Smooth muscle cell (in vitro differentiated cells): Measurements from ENCODE around the gene DEFB114. TPM values are rescaled to one million over a fixed set of nuclear protein-coding genes. Genes with fewer than 3 reads are reported as not detected.

Source experiments
- DNase-seq: peaks from one replicate; lab custom pipeline; 2025; ENCODE audit not compliant: unreplicated experiment; lab: John Stamatoyannopoulos, UW
- H2AFZ ChIP-seq: fragments of 200-600 bp; sonication (generic); 2 replicates; pipeline ENCODE4 v1.6.0; 2016; ENCODE audit warnings: antibody characterized with exemption, low read depth, mild to moderate bottlenecking
- H3F3A ChIP-seq: fragments of 200-600 bp; sonication (generic); 2 replicates; pipeline ENCODE4 v1.6.0; 2017; ENCODE audit warnings: antibody characterized with exemption, low read depth
- H3K27ac ChIP-seq: fragments of 200-600 bp; sonication (generic); 2 replicates; pipeline ENCODE4 v1.5.1; 2016; ENCODE audit warnings: low read depth, mild to moderate bottlenecking
- H3K27me3 ChIP-seq: fragments of 200-600 bp; sonication (generic); 2 replicates; pipeline ENCODE4 v1.6.1; 2016; ENCODE audit warnings: low read depth, mild to moderate bottlenecking
- H3K36me3 ChIP-seq: fragments of 200-600 bp; sonication (generic); 2 replicates; pipeline ENCODE4 v1.5.1; 2016; ENCODE audit warnings: low read depth
- H3K4me1 ChIP-seq: fragments of 200-600 bp; sonication (generic); 2 replicates; pipeline ENCODE4 v1.5.1; 2016; ENCODE audit warnings: low read depth
- H3K4me2 ChIP-seq: fragments of 200-600 bp; sonication (generic); 2 replicates; pipeline ENCODE4 v1.6.0; 2016; ENCODE audit warnings: mild to moderate bottlenecking
- H3K4me3 ChIP-seq: fragments of 200-600 bp; sonication (generic); 2 replicates; pipeline ENCODE4 v1.5.1; 2016; ENCODE audit warnings: mild to moderate bottlenecking
- H3K79me2 ChIP-seq: fragments of 200-600 bp; sonication (generic); 2 replicates; pipeline ENCODE4 v1.6.0; 2016; ENCODE audit warnings: low read depth, mild to moderate bottlenecking
- H3K9ac ChIP-seq: fragments of 200-600 bp; sonication (generic); 2 replicates; pipeline ENCODE4 v1.6.0; 2016; ENCODE audit warnings: low read depth
- H3K9me3 ChIP-seq: fragments of 200-600 bp; sonication (generic); replicated peaks from 2 replicates; pipeline ENCODE4 v1.5.1; 2016; ENCODE audit warnings: low read depth
- H4K20me1 ChIP-seq: fragments of 200-600 bp; sonication (generic); 2 replicates; pipeline ENCODE4 v1.6.0; 2016; ENCODE audit warnings: low read depth
- CTCF ChIP-seq: fragments of 200-600 bp; sonication (generic); IDR thresholded peaks from 2 replicates; pipeline ENCODE4 v1.5.1; 2017; ENCODE audit warnings: borderline replicate concordance, mild to moderate bottlenecking, antibody characterized with exemption; ENCODE audit not compliant: insufficient read depth, poor library complexity, severe bottlenecking
- WGBS: methylation state at CpG from one replicate; pipeline ENCODE4 v1.1.7; 2016; ENCODE audit warnings: low lambda C conversion rate; 5-methylcytosine and 5-hydroxymethylcytosine counted together
- polyA plus RNA-seq: library from polyadenylated mRNA; unstranded; fragments of >200 nt; fragmentation: Nextera tagmentation; extraction: Ambion mirVana; gene quantifications from 2 replicates; pipeline ENCODE4 v1.2.1, GENCODE V29; 2016
- total RNA-seq: library from RNA; depleted of rRNA; stranded (reverse); fragments of >200 nt; gene quantifications from 2 replicates; pipeline ENCODE4 v1.2.3, GENCODE V29; 2014

DEFB114 gene
- total and polyA plus RNA-seq, 2 experiments from 2014 or later = not detected

GRCh38 chr6:49918787-49919186 is 45.2 kb downstream of the DEFB114 start:
- no peak for DNase-seq
- Histone ChIP-seq H3K79me2 (no peaks in the 10 kb centered on the region), H2AFZ (no peak overlapping the region), H3K9me3 (no peaks in the 10 kb centered on the region), H3K27ac (no peak overlapping the region), H4K20me1 (no peaks in the 10 kb centered on the region), H3K27me3 (no peaks in the 10 kb centered on the region), H3K4me3 (no peak overlapping the region), H3K36me3 (no peaks in the 10 kb centered on the region), H3F3A (no peaks in the 10 kb centered on the region), H3K4me1 (peaks cover 6% of the 10 kb centered on the region), H3K4me2 (no peak overlapping the region), H3K9ac (no peak overlapping the region)
- TF ChIP-seq CTCF = no peak
- 46% methylated on average over 2 of the region's 2 CpGs for WGBS

GRCh38 chr6:49915035-49915434 is 48.9 kb downstream of the DEFB114 start:
- Histone ChIP-seq H3F3A (no peaks in the 10 kb centered on the region), H3K4me3 (no peak overlapping the region), H3K79me2 (no peaks in the 10 kb centered on the region), H3K27ac (no peak overlapping the region), H2AFZ (peak overlapping the region; percentile 64), H3K9ac (no peak overlapping the region), H3K4me1 (peaks cover 6% of the 10 kb centered on the region), H4K20me1 (no peaks in the 10 kb centered on the region), H3K27me3 (no peaks in the 10 kb centered on the region), H3K36me3 (no peaks in the 10 kb centered on the region), H3K9me3 (no peaks in the 10 kb centered on the region), H3K4me2 (no peak overlapping the region)
- WGBS = 9% methylated on average over 3 of the region's 3 CpGs
- TF ChIP-seq CTCF = no peak
- no peak for DNase-seq

- H2AFZ ChIP-seq = no peak overlapping the region
- no peak overlapping the region for H3K4me3 ChIP-seq
- H3K27me3 ChIP-seq = no peaks in the 10 kb centered on the region
- H3K9ac ChIP-seq = no peak overlapping the region
- no peak for DNase-seq
- no peaks in the 10 kb centered on the region for H3F3A ChIP-seq
- no peaks in the 10 kb centered on the region for H3K79me2 ChIP-seq
- WGBS = 67% methylated on average over 6 of the region's 6 CpGs
- no peaks in the 10 kb centered on the region for H4K20me1 ChIP-seq
- no peaks in the 10 kb centered on the region for H3K9me3 ChIP-seq
- TF ChIP-seq CTCF = no peak
- H3K27ac ChIP-seq = no peak overlapping the region
- no peaks in the 10 kb centered on the region for H3K4me1 ChIP-seq
- H3K36me3 ChIP-seq = no peaks in the 10 kb centered on the region
- H3K4me2 ChIP-seq = no peak overlapping the region
Observed at GRCh38 chr6:49913636-49914375, 50.2 kb downstream of the DEFB114 start.

- no peaks in the 10 kb centered on the region for H3K27me3 ChIP-seq
- no peak overlapping the region for H3K9ac ChIP-seq
- no peak for TF ChIP-seq CTCF
- H3K4me1 ChIP-seq = no peaks in the 10 kb centered on the region
- H3F3A ChIP-seq = no peaks in the 10 kb centered on the region
- no peak for DNase-seq
- H3K4me3 ChIP-seq = no peak overlapping the region
- H3K9me3 ChIP-seq = no peaks in the 10 kb centered on the region
- no peak overlapping the region for H2AFZ ChIP-seq
- H4K20me1 ChIP-seq = no peaks in the 10 kb centered on the region
- no peak overlapping the region for H3K27ac ChIP-seq
- whole genome bisulfite sequencing = 78% methylated on average over 1 of the region's 1 CpG
- no peaks in the 10 kb centered on the region for H3K79me2 ChIP-seq
- no peaks in the 10 kb centered on the region for H3K36me3 ChIP-seq
- H3K4me2 ChIP-seq = no peak overlapping the region
Observed at GRCh38 chr6:49912196-49912595, 51.8 kb downstream of the DEFB114 start.
